Measurements from ENCODE around the gene SMOC1. TPM values are rescaled to one million over a fixed set of nuclear protein-coding genes. Genes with fewer than 3 reads are reported as not detected.

Gene SMOC1
- total RNA-seq, 1 experiment from 2014 or later: 0.68 TPM

- no peak for DNase-seq
- Histone ChIP-seq H2BK20ac (ENCODE audit: low read depth, low read length, poor library complexity, severe bottlenecking) (no peak overlapping the region), H3T11ph (ENCODE audit: low read length) (no peak overlapping the region), H4K20me1 (ENCODE audit: control insufficient read depth, insufficient read depth, insufficient read length) (no peaks in the 10 kb centered on the region), H3K14ac (ENCODE audit: insufficient read depth, low read length) (no peak overlapping the region; the same call in 1 of the 2 replicates), H3K27me3 (ENCODE audit: insufficient read depth, low read length) (no peaks in the 10 kb centered on the region), H2AFZ (ENCODE audit: low read length) (no peak overlapping the region), H3K4me1 (ENCODE audit: insufficient read depth, low read length) (no peaks in the 10 kb centered on the region; the same call in 1 of the 2 replicates), H3K18ac (ENCODE audit: insufficient read length, low read depth, low read length) (no peak overlapping the region), H3K4ac (ENCODE audit: low read depth, low read length) (no peak overlapping the region; the same call in 1 of the 2 replicates), H4K91ac (ENCODE audit: insufficient read length, low read depth, low read length) (no peak overlapping the region), H3K23ac (ENCODE audit: insufficient read length, low read depth, low read length) (no peak overlapping the region), H3K56ac (ENCODE audit: insufficient read length, low read depth, low read length) (no peak overlapping the region), H2AK5ac (ENCODE audit: insufficient read length, low read length) (no peak overlapping the region), H4K8ac (replicated peaks; ENCODE audit: insufficient read length, low read depth, low read length) (no peak overlapping the region), H3K79me2 (ENCODE audit: insufficient read depth, low read length) (no peaks in the 10 kb centered on the region), H3K9me3 (ENCODE audit: control insufficient read depth, low read depth, low read length) (no peaks in the 10 kb centered on the region), H3K9ac (ENCODE audit: extremely low read depth, insufficient read length, low read length) (no peak overlapping the region), H3K79me1 (ENCODE audit: insufficient read depth, low read depth, low read length, poor library complexity, severe bottlenecking) (no peaks in the 10 kb centered on the region), H3K4me2 (ENCODE audit: insufficient read depth, insufficient read length, low read length) (no peak overlapping the region), H3K23me2 (ENCODE audit: insufficient read length, low read depth, low read length, poor library complexity, severe bottlenecking) (no peaks in the 10 kb centered on the region), H2BK12ac (ENCODE audit: insufficient read length, low read depth, low read length) (no peak overlapping the region), H2BK5ac (ENCODE audit: insufficient read length, low read length) (no peak overlapping the region), H2BK120ac (ENCODE audit: low read depth, low read length, poor library complexity, severe bottlenecking) (no peak overlapping the region), H3K27ac (ENCODE audit: insufficient read length, low read depth, low read length) (no peak overlapping the region), H2BK15ac (ENCODE audit: low read depth, low read length) (no peak overlapping the region), H4K5ac (ENCODE audit: insufficient read length, low read depth, low read length) (no peak overlapping the region)
- Mint-ChIP-seq H3K4me1 (peaks cover 16 to 23% of the 10 kb centered on the region in 2 experiments), H3K27me3 (ENCODE audit: low read depth) (0 out of 2 replicates have a peak, but pooled peaks cover 2% of the 10 kb centered on the region), H3K36me3 (ENCODE audit: insufficient read depth in 1 of 3, low read depth in 3 of 3) (no peaks in the 10 kb centered on the region), H3K27ac (0 out of 7 replicates have a peak overlapping the region, but pooled peaks of 1 of the 3 experiments have one; percentile 80), H3K9me3 (no peaks in the 10 kb centered on the region), H3K4me3 (no peak overlapping the region)
- WGBS (ENCODE audit: extremely low coverage, insufficient read length, low lambda C conversion rate): no CpG with 5 or more reads among the region's 9 CpGs
- no peak for TF ChIP-seq CTCF (conservative IDR thresholded peaks at IDR 0.05)
Measured at GRCh38 chr14:70032016-70032415, 152.8 kb downstream of the SMOC1 start.

All from H9 (cell line).